Measurements from ENCODE around the gene KCNQ2.

DNA sequence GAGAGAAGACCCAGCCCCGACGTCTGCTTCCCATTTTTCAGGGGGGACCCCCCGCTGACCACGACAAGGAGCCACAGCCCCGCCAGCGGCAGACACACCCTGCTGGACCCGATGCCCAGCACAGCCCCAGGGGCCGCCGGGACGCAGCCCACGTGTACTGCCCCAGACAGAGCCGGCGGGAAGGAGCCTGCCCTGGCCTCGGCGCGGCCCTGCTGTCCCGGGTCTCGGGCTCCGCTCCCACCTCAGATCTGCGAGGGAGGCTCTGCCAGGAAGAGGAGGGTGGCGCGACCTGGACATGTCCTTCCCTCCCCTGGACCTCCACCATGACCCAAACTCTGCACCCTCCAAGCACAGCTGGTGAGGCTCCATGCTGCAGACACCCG is 54.7 kb downstream of the KCNQ2 start:
- TF ChIP-seq, protein P1, sequence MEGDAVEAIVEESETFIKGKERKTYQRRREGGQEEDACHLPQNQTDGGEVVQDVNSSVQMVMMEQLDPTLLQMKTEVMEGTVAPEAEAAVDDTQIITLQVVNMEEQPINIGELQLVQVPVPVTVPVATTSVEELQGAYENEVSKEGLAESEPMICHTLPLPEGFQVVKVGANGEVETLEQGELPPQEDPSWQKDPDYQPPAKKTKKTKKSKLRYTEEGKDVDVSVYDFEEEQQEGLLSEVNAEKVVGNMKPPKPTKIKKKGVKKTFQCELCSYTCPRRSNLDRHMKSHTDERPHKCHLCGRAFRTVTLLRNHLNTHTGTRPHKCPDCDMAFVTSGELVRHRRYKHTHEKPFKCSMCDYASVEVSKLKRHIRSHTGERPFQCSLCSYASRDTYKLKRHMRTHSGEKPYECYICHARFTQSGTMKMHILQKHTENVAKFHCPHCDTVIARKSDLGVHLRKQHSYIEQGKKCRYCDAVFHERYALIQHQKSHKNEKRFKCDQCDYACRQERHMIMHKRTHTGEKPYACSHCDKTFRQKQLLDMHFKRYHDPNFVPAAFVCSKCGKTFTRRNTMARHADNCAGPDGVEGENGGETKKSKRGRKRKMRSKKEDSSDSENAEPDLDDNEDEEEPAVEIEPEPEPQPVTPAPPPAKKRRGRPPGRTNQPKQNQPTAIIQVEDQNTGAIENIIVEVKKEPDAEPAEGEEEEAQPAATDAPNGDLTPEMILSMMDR (IDR thresholded peaks at IDR 0.05; ENCODE audit: low read depth, low read length, poor library complexity, severe bottlenecking), result no peak
- TF ChIP-seq EZH2phosphoT487 (IDR thresholded peaks at IDR 0.05; ENCODE audit: borderline replicate concordance, low read length), result no peak
